ENCODE measurements around the gene MYO3B. TPM values are rescaled to one million over a fixed set of nuclear protein-coding genes. Genes with fewer than 3 reads are reported as not detected.

Gene MYO3B
- polyA plus RNA-seq, 2 of the 4 experiments (the other 2 are of a cell fraction), result 0.01 TPM; not detected in 1

DNA sequence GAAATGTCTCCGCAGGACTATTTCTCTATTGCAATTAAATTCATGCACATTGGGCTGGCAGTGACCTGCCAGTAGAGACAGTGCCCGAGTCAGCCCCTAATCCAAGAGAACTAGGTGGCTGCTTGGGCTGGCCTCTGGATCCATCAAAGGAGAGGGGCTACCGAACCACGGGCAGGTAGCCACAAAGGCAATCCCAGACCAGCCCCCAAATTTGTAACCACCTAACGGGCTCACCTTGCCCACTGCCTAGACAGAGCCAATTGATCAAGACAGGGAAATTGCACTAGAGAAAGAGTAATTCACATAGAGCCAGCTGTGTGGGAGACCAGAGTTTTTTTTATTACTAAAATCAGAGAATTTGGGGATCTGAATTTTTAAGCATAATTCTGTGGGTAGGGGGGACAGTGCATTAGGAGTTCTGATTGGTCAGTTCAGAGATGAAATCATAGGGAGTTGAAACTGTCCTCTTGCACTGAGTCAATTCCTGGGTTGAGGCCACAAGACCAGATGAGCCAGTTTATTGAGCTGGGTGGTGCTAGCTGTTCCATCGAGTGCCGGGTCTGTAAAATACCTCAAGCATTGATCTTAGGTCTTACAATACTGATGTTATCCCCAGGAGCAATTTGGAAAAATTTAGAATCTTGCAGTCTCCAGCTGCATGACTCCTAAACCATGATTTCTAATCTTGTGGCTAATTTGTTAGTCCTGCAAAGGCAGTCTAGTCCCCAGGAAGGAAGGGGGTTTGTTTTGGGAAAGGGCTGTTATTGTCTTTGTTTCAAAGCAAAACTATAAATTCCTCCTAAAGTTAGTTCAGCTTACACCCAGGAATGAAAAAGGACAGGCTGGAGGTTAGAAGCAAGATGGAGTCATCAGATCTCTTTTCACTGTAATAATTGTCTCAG lies 276.8 kb downstream of the MYO3B start:
- TF ChIP-seq PBX3 (IDR thresholded peaks at IDR 0.05) (no peak), PHF8 (IDR thresholded peaks at IDR 0.05; ENCODE audit: borderline replicate concordance, low read depth) (no peak), CHD4 (IDR thresholded peaks at IDR 0.05; ENCODE audit: borderline replicate concordance) (no peak), SMC3 (IDR thresholded peaks at IDR 0.05) (no peak), REST (IDR thresholded peaks at IDR 0.05) (no peak), JUNB (IDR thresholded peaks at IDR 0.05) (no peak), HOXA7 (CRISPR knock-in tag; IDR thresholded peaks at IDR 0.05) (no peak), SREBF2 (IDR thresholded peaks at IDR 0.05) (no peak), ZSCAN20 (CRISPR knock-in tag; IDR thresholded peaks at IDR 0.05) (no peak), CBX8 (IDR thresholded peaks at IDR 0.05) (no peak)
- TF ChIP-seq, protein P1, sequence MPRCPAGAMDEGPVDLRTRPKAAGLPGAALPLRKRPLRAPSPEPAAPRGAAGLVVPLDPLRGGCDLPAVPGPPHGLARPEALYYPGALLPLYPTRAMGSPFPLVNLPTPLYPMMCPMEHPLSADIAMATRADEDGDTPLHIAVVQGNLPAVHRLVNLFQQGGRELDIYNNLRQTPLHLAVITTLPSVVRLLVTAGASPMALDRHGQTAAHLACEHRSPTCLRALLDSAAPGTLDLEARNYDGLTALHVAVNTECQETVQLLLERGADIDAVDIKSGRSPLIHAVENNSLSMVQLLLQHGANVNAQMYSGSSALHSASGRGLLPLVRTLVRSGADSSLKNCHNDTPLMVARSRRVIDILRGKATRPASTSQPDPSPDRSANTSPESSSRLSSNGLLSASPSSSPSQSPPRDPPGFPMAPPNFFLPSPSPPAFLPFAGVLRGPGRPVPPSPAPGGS (IDR thresholded peaks at IDR 0.05), result no peak
- no peak overlapping the region for H3K27ac ChIP-seq
- H3K4me1 ChIP-seq, result no peaks in the 10 kb centered on the region
- FAIRE-seq, result no peak
- ChIA-PET POLR2A (no interaction called here), CTCF (interaction anchor here (0.6 kb wide), 1 partner anchor 388 kb away, joined by 4 read pairs; no protein-coding TSS in a partner anchor)
- no peak for DNase-seq (ENCODE audit: low read depth in 1 of 2, low spot score in 1 of 2)
- no peak for ATAC-seq
- WGBS (ENCODE audit: missing lambda C conversion rate), result 54% methylated on average over 7 of the region's 7 CpGs
- no peak overlapping the region for H3K4me3 ChIP-seq
- no peaks in the 10 kb centered on the region for H3K9me3 ChIP-seq
- no peak overlapping the region for H3K4me2 ChIP-seq

DNA sequence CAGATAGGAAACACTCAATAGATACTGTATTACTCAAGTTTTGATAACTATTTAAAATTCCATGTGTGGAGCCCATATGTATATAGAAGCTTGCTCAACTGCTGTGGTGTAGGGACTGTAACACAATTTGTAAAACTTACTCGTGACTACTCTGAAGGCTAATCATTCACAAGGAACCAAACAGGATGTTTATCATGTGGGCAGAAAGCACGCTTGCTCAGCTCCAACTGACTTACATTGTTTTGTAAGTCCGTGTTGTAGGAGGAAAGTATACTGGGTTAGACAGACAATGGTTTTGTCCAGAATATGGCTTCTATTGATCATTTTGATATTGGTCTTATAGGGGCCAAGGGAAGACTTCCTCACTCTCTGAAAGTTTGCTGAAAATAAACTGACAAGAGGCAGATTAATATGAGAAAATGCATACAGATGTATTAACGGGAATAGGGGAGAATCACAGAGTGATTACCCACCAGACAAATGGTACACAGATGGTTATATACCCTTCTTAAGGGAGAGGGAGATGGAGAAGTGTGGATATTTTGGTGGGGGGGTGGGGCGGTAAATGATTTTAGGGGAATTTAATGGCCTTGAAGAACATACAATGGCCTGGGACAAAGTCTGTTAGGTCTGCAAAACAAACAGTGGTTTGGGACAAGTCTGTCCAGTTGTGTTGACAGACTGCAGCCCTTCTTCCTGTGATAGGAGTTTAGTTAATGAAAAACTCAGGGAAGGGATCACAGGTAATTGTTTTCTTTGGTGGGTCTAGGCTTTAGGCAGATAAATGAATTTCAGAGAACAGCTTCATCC lies 277.9 kb downstream of the MYO3B start:
- Histone ChIP-seq H3K9me3 (no peaks in the 10 kb centered on the region), H3K4me3 (no peak overlapping the region), H3K27ac (no peak overlapping the region), H3K4me2 (no peak overlapping the region), H3K4me1 (no peaks in the 10 kb centered on the region)
- CTCF ChIA-PET, result interaction anchor here (0.6 kb wide), 1 partner anchor 387 kb away, joined by 4 read pairs; no protein-coding TSS in a partner anchor
- POLR2A ChIA-PET, result no interaction called here
- FAIRE-seq (no peak), ATAC-seq (no peak), DNase-seq (ENCODE audit: low read depth in 1 of 2, low spot score in 1 of 2) (peak in 1 of 2 experiments; percentile 5)
- TF ChIP-seq ZFP36 (IDR thresholded peaks at IDR 0.05; ENCODE audit: borderline replicate concordance, partially characterized antibody), result no peak
- TF ChIP-seq TP53 (CRISPR knock-in tag; IDR thresholded peaks at IDR 0.05), result no peak
- TF ChIP-seq HMGXB4 (CRISPR knock-in tag; IDR thresholded peaks at IDR 0.05; ENCODE audit: borderline replicate concordance), result no peak
- no peak for TF ChIP-seq MAFK (IDR thresholded peaks at IDR 0.05; ENCODE audit: partially characterized antibody)
- TF ChIP-seq SMC3 (IDR thresholded peaks at IDR 0.05), result no peak
- no peak for TF ChIP-seq KDM1A (IDR thresholded peaks at IDR 0.05; ENCODE audit: low read depth)
- TF ChIP-seq JUNB (IDR thresholded peaks at IDR 0.05), result no peak
- no peak for TF ChIP-seq PHF8 (IDR thresholded peaks at IDR 0.05; ENCODE audit: borderline replicate concordance, low read depth)
- TF ChIP-seq EHF (CRISPR knock-in tag; IDR thresholded peaks at IDR 0.05), result no peak
- no peak for TF ChIP-seq RFX5 (IDR thresholded peaks at IDR 0.05)
- TF ChIP-seq FOXS1 (CRISPR knock-in tag; IDR thresholded peaks at IDR 0.05), result no peak
- TF ChIP-seq HOXA7 (CRISPR knock-in tag; IDR thresholded peaks at IDR 0.05), result no peak
- TF ChIP-seq, protein P2, sequence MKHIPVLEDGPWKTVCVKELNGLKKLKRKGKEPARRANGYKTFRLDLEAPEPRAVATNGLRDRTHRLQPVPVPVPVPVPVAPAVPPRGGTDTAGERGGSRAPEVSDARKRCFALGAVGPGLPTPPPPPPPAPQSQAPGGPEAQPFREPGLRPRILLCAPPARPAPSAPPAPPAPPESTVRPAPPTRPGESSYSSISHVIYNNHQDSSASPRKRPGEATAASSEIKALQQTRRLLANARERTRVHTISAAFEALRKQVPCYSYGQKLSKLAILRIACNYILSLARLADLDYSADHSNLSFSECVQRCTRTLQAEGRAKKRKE (CRISPR knock-in tag; IDR thresholded peaks at IDR 0.05; ENCODE audit: low read depth), result no peak
- no peak for TF ChIP-seq SREBF2 (IDR thresholded peaks at IDR 0.05)
- TF ChIP-seq USF2 (IDR thresholded peaks at IDR 0.05), result no peak
- no peak for TF ChIP-seq HES2 (IDR thresholded peaks at IDR 0.05)
- no peak for TF ChIP-seq NFE2L2 (conservative IDR thresholded peaks at IDR 0.05; ENCODE audit: low read length)
- WGBS (ENCODE audit: missing lambda C conversion rate), result 15% methylated on average over 5 of the region's 5 CpGs
